SKM-1 treated with dmso at 0.1 percent for 144 hours (cell line): Measurements from ENCODE around the gene MED10.

Source experiments
- DNase-seq: peaks from one replicate; lab custom pipeline; 2025; ENCODE audit not compliant: unreplicated experiment; lab: John Stamatoyannopoulos, UW

Gene MED10

DNA sequence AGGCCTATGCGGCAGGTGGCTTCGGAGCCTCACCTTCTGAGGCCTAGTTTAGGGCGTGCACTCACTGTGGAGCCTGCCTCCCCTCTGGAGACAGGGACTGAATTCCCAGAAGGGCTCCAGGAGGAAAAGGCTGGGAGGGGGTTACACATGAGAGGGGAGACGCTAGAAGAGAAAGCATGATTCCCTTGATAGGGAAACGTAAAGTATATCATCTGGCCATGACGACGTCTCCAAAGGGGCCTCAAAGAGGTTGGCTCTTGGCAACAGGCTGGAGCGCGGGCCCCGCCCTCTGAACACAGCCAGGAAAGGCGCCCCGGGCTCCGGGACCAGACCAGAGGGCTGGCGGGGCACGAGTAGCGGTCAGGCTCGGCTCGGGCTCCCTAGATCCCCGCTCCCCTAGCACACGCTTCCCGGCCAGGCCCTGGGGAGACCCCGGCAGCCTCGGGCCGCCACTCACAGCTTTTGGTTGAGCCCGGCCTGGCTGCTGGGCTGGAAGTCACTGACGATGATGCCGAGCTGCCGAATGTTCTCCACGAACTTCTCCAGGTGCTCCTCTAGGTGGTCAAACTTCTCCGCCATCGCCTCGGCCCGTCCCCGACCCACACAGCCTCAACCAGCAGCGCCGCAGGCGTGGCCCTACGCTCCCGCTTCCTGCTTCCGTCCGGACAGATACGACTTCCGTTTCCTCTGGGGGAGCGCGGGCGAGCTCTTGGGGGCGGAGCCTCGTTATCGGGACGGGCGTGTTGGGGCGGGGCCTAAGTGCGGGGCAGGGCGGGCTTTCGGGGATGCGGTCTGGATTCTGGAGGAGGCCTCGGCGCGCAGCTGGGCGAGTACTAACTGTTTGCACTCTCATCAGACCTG is at the start of gene MED10:
Gene MED10, minus strand, starts transcription at position 643 of the 861 bp plus-strand sequence. Its CDS starts 64 bp downstream, at position 579.
- peak; percentile 88 for DNase-seq

- DNase-seq = no peak
Observed at GRCh38 chr5:6427694-6428093, 49.3 kb upstream of the MED10 start.

GRCh38 chr5:6424700-6425099 is 46.4 kb upstream of the MED10 start:
- DNase-seq = no peak

GRCh38 chr5:6424110-6424659 is 45.8 kb upstream of the MED10 start:
- no peak for DNase-seq

GRCh38 chr5:6423327-6424109 is 45.2 kb upstream of the MED10 start:
- no peak for DNase-seq

GRCh38 chr5:6419340-6419852 is 41.0 kb upstream of the MED10 start:
- no peak for DNase-seq

- DNase-seq = no peak
Observed at GRCh38 chr5:6418679-6419276, 40.4 kb upstream of the MED10 start.

- DNase-seq = no peak
Observed at GRCh38 chr5:6417657-6418056, 39.3 kb upstream of the MED10 start.

GRCh38 chr5:6412811-6413210 is 34.5 kb upstream of the MED10 start:
- DNase-seq = no peak

DNA sequence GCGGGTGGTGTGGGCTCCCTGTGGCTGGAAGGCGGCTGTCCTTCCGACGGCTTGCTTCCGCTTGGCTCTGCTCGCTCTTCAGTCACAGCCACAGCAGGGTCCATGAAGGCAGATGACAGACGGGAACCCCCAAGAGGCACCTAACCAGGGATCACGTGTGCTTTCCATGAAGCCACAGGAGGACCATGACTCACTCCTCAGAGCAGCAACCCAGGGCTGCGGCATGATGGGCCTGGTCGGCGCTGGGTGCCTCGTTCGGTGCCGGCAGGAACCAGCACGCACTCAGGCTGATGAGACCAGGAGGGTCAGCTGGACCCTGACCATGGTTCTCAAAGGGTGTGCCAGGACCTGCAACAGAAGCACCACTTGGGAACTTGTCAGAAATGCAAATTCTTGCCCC is 32.8 kb upstream of the MED10 start:
- DNase-seq = no peak

DNA sequence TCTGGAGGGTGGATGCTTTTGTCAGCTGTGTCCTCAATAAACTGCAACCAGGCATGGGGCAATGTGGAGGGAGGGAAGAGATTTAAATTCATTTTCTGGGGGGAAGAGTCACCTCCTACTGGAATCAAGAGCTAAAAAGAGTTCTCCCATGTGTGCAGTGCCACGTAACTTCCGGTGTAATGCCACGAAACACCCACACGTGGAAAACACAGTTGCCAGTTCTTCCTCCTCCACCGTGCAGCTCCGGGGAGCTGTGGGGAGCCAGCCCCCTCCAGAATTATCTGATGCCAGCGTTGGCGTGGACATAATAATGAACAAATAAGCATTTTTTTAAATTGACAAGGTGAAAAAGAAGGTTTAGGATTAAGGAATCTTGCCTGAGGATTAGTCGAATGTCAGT is 32.1 kb upstream of the MED10 start:
- DNase-seq = no peak

DNA sequence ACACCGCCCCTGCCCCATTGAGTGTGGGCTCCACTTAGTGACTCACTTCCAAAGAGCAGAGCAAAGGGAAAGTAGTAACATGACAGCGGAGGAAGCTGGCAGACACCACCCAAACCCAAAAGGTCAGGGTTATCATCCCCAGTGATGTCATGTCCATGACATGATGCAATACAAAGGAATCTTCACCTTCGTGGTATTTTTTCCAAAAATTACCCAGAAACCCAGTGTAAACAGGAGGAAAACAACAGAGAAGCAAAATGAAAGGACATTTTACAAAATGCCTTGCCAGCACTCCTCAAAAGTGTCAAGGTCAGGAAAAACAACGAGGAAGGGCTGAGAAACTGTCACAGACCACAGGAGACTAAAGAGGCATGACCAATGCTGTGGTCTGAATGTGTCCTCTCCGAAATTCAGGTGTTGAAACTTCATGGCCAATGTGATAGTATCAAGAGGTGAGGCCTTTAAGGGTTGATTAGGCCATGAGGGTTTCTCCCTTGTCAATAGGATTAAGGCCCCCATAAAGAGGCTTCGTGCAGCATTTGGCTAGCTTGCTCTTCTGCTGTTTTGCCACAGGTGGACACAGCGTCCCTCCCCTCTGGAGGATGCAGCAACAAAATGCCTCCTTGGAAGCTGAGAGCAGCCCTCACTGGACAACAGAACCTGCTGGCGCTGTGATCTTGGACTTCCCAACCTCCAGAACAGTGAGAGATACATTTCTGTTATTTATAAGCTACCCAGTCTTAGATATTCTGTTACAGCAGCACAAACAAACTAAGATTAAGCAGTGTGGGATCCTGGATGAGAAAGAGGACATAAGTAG is 30.5 kb upstream of the MED10 start:
- DNase-seq = no peak

DNA sequence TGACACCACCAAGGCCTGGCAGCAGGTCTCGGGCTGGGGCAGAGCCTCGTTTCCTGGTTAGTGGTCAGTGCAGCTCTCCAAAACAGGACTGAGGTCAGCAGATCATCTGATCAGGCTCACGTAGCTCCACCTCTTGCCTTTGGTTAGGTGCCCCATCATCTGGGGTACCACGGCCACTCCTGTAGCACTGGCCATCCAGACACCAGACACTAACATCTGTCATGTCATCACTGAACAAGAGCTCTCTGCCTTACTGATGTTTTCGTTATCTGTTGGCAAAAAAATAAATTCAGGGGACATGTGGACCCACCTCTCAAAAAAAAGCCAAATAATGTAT is 29.9 kb upstream of the MED10 start:
- DNase-seq = no peak

- no peak for DNase-seq
Observed at GRCh38 chr5:6407558-6408259, 29.4 kb upstream of the MED10 start.

- DNase-seq = no peak
Observed at GRCh38 chr5:6405591-6405990, 27.2 kb upstream of the MED10 start.

GRCh38 chr5:6404129-6404528 is 25.8 kb upstream of the MED10 start:
- DNase-seq = no peak

DNA sequence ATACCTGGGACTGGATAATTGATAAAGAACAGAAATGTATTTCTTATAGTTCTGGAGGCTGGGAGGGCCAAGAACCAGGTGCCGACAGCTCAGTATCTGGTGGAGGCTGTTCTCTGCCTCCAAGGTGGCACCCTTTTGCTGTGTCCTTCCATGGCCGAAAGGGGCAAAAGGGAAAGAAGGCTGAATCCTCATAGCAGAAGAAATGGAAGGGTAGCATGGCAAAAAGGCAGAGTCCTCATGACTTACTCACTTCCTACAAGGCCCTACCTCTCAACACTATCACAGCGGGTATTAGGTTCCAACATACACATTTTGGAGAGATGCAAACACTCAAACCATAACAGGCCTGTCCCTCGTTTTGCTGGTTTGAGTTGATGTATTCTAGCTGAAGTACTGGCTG is 25.1 kb upstream of the MED10 start:
- DNase-seq = no peak

DNA sequence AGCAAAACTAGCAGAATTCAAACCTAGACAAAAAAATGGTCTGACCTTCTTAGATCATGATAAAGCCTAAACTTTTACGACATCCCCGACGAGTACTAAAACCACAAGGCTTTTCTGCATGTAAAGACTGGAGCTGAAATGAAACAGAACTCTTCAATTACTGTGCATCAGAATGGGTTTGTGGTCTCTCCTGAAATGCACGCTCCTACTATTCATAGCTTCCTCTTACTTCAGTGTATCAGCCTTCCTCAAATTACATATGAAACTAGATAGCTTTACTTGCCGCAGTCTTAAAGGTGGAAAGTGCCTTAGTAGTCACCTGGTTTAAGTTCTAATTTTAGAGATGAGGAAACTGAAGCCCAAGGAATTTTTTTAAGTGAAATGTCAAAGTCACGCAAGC is 24.6 kb upstream of the MED10 start:
- peak; percentile 9 for DNase-seq

DNA sequence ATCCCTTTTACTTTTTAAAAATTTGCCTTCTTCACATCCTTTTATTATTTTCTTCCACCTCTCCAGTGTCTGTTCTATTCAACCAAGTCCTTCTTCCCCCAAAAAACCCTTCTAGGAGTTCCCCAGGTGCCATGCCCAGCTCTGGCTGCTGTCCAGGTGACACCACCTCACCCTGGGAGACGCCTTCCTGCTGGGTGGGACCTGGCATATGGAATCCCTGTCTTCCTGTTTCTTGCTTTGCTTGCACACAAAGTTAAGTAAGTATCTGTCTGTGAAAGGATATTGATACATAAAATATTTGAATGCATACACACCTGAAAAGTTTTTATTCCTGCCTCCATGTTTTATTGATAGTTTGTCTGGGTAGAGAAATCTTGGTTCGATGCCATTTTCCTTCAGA is 23.1 kb upstream of the MED10 start:
- no peak for DNase-seq
